Breast epithelium (tissue), 3 donors: ENCODE measurements around the gene FAM110A.
A peak's percentile ranks its signal among the peaks of the same experiment; 100 is the strongest.

Source experiments
- POLR2A ChIP-seq: fragments of 450-650 bp; IDR thresholded peaks from one replicate; pipeline ENCODE4 v1.6.1; 2016; ENCODE audit warnings: antibody characterized with exemption, mild to moderate bottlenecking, moderate library complexity
- POLR2AphosphoS5 ChIP-seq, 3 donors: sonication (generic); formaldehyde crosslinking; IDR thresholded peaks; one replicate each; pipeline ENCODE4 v1.6.1; 2017; ENCODE audit warnings: antibody characterized with exemption in 3 of 3
- TF ChIP-seq, protein P1 (sequence below), 3 donors: fragments of 450-650 bp; IDR thresholded peaks; one replicate each; pipeline ENCODE4 v1.5.1; 2016 to 2017; ENCODE audit warnings: antibody characterized with exemption in 3 of 3, mild to moderate bottlenecking in 3 of 3, moderate library complexity in 3 of 3

DNA sequence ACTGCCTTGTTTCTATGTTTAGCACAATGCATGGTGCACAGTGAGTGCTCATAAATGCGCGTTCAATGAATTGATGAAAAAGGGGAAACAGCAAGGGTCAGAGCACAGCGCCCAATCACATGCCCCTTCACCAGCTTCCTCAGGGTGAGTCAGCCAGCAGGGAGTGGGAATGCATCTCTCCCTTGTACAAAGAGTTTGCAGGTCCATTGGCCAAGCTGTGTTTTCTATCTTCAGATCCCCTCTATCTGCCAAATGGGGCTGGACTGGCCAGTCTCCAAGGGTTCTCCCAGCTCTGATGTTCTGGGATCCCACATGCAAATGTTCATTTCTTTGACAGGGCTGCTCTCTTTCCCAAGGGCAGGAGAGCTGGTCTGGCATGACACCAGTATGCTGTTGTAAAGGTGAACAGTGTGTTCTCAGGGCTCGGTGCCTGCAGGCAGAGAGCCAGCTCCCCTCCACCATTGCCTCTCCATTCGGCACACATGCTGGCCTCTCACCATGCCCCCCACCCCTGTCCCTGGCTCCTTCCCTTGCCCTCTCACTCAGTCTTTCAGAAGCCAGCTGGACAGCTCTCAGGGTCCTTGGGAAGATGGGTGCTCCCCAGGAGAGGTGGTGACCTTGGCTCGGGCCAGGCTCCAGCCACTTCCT, 57.7 kb downstream of the FAM110A start:
- TF ChIP-seq, protein P1, sequence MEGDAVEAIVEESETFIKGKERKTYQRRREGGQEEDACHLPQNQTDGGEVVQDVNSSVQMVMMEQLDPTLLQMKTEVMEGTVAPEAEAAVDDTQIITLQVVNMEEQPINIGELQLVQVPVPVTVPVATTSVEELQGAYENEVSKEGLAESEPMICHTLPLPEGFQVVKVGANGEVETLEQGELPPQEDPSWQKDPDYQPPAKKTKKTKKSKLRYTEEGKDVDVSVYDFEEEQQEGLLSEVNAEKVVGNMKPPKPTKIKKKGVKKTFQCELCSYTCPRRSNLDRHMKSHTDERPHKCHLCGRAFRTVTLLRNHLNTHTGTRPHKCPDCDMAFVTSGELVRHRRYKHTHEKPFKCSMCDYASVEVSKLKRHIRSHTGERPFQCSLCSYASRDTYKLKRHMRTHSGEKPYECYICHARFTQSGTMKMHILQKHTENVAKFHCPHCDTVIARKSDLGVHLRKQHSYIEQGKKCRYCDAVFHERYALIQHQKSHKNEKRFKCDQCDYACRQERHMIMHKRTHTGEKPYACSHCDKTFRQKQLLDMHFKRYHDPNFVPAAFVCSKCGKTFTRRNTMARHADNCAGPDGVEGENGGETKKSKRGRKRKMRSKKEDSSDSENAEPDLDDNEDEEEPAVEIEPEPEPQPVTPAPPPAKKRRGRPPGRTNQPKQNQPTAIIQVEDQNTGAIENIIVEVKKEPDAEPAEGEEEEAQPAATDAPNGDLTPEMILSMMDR (IDR thresholded peaks at IDR 0.05), result no peak
- TF ChIP-seq POLR2A, result no peak
- peak in 1 of 3 donors; percentile 17 for TF ChIP-seq POLR2AphosphoS5 (IDR thresholded peaks at IDR 0.05)
